ENCODE data around the gene PFKFB4.

Gene PFKFB4

DNA sequence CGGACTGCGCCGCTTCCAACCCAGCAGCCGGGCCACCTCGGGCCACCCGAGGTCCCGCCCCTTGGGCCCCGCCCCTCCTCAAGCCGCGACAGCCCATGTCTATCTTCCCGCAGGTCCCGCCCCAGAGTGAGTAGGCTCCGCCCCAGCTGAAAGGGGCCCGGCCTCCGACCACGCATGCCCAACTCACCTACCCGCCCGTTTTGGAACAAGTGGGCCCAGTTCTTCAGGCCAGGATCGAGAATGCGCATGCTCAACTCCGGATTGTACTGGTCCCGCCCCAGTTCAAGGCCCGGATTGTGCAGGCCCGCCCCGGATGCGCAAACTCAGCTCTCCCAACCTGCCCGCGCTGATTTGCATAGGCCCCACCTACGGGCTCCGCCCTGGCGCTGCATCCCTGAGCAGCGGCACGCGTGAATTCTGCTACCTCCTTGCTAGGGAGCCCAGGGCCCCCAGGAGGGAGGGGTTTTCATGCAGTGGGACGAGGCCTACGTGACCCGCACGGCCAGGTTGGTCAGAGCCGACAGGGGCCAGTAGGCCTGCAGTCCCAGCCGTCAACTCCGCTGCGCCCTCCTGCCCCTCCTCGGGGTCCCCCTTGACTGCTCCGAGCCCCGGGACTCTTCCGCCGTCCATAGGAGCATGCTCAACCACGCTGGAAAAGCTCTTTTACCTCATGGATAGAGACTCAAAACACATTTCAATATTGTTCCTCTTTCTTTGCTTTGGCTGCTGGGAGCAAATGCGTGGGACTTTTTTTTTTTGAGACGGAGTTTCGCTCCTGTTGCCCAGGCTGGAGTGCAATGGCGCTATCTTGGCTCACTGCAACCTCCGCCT lies at the start of gene PFKFB4:
Gene PFKFB4, minus strand, starts transcription at position 8 of the 831 bp plus-strand sequence. CDS start 26 bp downstream, outside the sequence.
- DNase-seq: peak; percentile 98

DNA sequence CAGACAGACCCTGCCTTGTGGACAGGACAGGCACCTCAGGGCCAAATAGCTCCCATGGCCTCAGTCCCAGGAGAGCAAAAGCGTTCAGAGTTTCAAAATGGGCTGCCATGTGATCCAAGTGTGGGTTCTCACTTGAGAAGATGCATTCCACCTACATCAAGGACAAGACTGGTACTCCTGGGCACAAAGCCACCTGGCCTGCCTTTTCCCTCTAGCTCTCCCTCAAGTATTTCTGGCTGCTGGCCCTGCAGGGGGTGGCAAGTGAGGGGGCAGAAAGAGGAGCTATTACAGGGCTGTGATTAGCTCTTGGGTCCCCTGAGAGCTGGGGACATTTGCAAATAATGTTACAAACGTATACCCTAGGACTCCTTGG lies 45.0 kb upstream of the PFKFB4 start:
- no peak for DNase-seq

DNA sequence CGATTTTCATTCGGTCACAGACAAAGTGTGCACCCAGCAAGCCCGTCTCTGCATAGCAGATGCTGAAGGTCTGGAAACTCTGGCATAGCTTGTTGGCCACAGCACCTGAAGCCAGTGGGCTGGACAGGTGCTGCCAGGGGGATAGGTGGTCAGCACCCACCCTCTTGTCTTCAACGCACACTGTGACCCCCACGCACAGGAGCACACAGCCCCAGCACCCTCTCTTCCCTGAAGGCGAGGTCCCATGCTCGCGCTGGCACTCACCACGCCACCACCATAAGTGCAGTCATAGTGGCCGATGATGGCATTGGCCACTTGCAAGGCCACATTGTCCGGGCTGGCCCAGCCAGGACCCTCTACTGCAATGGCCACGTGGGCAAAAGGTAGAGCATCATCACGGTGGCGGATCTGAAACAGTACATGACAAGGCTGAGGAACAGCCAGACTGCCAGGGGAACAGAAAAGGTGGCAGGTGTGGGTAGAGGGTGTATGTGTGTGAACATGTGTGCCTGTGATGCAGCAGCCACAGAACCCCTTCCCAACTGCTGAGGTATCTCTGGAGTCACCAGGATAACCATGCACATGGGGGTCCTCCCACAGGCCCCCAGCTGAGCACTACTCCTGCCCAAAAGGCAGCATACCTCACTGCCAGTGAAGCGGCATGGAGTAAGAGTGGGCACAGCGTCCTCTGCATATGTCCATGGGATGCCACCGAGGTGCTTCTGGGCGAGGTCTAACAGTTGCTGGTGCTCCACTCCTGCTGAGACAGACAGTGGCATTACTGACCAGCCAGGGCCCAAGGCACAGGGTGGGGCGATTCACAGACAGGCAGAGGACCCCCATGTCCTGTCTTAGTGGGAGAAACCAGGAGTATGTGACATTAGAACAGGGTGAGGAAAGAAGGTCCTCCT lies 44.4 kb upstream of the PFKFB4 start:
- no peak for DNase-seq

DNA sequence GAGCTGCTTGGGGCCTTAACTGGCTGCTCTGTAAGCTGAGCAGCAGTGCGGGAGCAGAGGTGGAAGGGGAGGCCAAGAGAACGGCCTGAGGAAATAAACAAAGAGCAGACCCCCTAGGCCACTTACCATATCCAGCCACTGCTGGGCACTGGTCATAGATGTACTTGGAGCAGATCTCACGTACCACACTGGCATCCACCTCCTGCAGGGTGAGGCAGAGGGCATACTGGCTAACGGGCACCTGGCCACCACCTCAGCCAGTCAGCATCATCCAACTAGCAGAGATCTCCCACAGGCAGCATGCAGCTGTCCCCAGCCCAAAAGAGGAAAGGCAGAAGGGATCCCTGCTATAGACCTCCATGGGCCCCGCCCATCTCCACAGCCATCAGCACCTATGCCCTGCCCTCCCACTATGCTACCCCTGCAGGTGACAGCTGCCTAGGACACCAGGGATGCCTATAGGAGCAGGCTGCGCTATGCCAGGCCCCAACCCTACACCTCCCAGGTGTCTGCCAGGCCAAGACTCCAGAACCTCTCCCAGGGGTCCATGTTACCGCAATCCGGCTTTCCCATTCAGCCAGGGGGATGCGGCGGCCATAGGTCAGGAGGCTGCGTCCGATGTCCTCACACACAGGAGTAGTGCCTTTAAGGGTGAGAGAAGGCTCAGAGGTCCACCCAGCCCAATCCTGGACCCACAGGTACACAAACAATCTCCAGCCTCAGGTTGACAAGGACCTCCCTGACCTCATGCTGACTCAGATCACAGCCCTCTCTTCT lies 43.1 kb upstream of the PFKFB4 start:
- no peak for DNase-seq

DNA sequence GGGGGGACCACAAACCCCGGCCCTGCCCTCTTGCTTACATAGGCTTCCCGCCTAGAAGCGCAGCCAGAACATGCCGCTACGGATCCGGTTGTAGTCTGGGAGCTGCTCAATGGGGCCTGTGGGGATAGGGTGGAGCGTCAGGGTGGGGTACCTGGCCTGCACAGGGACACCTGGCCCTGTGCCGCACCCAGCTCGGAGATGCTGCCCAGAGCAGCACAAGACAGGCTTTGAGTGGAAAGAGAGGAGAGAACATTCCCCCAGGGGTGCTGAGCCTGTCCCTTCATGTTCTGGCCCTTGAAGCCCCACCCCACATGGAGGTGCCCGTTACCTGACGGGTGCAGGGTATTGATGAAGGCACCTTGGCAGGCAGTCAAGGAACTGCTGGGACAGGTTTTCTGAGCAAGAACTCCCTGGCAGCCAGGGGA lies 42.5 kb upstream of the PFKFB4 start:
- no peak for DNase-seq

DNA sequence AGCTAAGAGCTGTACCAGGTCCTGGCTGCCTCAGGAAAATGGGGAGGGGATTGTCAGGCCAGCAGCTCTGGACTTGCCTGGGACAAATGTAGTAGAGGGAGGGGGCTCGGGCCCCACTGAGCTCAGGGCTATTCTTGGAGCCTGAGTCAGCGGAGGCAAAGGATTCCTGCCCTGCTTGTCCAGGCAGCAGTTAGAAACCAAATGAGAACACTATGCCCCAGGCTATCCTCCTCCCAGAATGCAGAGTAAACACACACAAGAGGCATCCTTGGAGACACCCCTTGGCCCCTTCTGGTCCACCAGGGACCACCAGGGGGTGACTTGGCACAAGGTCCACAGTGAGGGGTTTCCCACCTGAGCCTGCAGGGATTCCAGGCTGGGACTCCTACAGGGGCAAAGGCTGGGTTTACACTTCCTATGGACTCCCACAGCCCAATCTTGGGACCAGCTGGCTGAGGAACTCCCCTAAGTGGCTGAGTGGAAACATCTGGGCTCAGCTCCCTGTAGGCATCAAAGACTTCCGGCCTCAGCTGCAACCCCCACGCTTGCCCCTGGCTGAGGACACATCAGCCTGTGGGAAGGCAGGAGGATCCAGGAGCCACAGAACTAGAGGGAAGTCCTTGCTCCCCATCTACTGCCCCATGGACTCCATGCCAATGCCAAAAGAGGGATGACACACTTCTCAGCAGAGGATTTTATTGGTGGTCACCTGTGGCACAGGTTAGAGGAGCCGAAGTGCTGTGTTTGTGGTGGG lies 41.9 kb upstream of the PFKFB4 start:
- no peak for DNase-seq

DNA sequence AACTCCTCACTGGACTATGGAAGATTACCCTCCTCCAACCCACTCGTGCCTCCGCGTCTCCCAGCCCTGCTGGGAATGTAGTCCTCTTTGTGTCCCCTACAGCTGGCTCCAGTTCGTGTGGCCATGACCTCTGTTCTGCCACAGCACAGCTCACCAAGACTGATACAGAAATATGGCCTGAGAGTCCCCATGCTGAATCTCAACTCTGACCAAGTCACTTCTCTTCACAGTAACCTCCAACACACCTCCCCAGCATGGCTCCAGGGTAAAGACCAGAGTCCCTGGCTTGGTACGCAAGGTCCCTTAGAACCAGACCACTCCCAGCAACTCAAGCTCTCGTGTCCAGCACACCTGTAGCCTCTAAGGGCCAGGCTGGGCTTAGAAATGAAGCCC lies 40.8 kb upstream of the PFKFB4 start:
- DNase-seq: no peak

DNA sequence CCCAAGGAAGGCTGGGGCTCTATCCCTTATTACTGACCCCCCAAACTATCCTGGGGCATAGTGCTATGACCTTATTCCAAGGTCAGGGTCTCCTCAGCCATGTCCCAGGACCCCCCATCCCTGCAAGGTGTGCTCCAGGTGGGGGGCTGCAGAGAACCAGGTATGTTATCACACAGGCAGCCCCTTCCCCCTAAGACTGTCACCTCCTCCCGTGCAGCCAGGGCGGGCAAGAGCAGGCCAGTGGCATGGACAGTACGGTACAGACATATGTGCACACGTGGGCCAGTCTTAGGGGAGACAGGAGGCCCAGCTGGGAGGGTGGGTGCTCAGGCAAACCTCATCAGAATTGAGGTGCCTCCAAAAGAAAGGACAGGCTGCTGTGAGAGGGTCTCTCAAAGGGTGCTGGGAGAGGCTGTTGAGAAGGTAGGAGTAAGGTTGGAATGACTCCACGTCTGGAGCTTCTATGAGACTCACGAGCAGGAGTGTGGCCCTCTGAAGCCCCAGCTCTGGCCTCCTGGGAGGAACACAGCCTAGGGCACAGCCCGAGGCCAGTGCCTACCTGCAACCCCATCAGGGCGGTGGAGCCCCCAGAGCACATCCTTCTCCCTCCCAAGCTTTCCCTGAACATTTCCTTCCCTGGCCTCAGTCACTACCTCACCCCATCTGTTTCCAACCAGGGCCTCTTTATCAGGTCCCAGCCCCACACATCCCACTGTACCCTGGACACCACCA lies 40.2 kb upstream of the PFKFB4 start:
- no peak for DNase-seq

DNA sequence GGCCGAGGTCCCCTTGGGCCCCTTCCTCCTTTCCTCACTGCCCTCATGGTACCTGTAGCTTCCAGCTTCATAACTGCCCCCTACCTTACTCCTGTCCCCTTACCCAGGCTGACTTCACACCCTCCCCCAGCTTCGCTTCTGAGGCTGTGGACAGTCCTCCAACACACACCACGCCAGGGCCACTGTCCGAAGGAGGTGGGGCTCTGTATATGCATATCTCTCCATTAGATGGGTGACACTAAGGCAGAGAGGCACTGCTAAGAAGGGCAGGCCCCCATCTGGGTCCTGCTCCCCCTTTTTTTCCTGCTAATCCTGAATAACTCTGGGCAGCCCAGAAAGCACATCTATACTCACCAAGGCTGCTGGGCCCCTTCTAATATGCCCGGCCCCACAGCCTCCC lies 39.6 kb upstream of the PFKFB4 start:
- DNase-seq: no peak

DNA sequence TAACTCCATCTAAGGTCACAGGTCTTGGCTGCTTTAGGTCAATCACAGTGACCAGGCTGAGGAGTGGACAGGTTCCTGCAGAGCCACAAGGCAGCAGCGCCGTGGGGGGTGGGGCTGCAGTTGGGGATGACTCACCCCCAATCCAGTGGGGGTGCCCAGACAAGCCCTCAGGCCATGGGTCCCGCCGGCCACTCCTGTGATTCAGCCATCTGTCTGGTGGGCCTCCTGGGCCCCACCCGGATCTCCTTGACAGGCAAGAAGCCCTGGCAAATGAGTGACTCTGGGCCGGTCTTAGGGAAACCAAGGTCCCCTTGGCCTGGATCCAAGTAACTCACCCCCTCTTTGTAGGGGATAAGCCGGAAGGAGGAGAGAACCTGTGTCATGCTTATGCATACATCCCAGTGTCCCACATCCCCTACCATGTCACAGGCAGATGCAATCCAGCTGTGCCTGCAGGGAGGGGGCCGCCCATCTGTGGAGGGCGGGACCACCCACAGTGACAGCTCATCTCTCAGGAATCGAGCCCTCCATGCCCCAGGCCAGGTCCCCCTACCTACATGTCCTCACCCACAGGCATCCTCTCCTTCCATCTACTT lies 39.0 kb upstream of the PFKFB4 start:
- DNase-seq: no peak

DNA sequence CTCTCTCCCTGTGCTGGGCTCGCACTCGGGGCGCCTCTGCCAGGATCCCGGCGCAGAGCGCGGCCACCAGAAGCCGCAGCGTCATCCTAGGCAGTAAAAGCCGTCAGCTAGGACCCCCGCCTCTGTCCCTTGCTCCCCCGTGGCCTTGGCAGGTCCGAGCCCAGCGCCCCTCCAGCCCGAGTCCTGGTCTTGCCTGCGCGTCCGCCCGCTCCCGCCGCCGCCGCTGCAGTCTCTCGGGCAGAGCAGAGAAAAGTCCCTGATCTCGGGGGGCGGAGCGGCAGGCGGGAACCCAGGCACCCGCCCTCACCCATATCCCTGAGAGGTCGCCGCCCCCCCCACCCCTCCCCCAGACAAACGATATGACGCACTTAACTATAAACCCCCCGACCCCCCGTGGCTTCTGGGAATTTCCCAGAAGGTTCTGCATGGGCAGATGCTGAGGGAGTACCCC lies 38.5 kb upstream of the PFKFB4 start, which contains the start of gene COL7A1:
Gene COL7A1, minus strand, starts transcription at position 255 of the 451 bp plus-strand sequence. Its CDS starts 170 bp downstream, at position 85.
- peak; percentile 19 for DNase-seq

DNA sequence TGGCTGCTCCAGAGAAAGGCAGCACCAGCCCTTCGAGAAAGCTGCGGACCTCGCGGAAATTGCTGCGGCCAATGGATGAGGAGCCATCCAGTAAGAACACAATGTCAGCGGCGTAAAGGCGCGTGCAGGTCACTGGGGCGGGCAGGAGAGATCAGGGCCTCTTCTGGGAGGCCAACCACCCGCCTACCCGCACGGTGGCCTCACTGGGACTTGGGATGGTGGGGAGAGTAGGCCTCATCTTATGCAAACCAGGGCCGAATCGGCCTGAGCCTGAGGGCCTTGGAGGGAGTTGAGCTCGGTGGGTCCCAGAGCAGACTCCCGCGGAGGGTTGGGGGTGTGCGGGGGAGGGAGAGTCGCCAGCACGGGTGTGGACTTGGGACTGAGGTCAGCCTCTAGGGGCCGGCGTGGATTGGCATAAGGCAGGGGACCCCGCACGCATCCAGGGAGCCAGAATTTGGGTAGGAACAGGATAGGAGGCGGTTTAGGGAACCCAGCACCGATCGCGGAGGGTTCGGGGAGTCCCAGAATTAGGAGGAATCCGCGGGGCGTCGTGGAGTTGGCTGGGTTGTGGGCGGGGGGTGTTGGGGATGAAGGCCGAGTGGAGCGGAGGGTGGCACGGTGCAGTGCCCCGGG lies 37.9 kb upstream of the PFKFB4 start:
- no peak for DNase-seq

DNA sequence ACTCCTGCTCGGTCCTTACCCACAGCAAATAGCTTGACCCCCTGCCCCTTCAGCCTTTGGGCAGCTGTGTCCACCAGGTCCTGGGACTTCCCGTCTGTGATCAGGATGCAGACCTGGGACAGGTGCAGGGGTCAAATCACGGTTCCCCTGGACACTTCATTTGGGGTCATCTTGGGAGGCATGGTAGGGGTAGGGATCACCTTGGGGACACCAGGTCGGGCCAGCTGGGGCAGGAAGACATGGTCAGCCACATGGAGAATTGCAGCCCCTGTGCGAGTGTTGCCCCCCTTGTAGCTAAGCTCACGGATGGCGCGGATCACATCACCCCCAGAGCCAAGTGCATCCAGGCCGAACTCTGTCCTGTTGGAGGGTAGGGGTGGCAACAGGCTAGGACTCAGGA lies 36.7 kb upstream of the PFKFB4 start:
- DNase-seq: no peak

DNA sequence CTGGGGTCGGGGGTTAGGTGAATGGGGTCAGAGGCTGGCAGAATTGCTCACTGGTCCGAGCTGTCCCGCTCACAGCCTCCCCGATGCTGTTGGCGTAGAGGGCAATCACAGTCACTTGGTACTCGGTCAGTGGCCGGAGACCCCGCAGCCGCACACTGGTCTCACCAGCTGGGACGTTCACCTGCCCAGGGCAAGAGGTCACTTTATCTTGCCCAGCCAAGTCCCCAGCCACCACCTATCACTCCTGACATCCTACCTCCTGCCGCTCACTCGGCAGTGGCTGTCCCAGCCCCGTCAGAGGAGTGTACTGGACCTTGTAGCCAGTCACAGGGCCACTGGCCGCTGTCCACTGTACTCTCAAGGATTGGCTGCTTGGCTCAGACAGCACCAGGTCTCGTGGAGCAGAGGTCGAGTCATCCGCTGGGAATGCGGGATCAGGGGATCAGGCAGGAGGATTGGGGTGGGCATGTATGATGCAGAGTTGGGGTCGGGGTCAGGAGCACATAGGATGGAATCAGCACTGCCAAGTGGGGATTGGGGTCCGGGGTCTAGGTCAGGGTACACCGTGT lies 36.0 kb upstream of the PFKFB4 start:
- DNase-seq: no peak

DNA sequence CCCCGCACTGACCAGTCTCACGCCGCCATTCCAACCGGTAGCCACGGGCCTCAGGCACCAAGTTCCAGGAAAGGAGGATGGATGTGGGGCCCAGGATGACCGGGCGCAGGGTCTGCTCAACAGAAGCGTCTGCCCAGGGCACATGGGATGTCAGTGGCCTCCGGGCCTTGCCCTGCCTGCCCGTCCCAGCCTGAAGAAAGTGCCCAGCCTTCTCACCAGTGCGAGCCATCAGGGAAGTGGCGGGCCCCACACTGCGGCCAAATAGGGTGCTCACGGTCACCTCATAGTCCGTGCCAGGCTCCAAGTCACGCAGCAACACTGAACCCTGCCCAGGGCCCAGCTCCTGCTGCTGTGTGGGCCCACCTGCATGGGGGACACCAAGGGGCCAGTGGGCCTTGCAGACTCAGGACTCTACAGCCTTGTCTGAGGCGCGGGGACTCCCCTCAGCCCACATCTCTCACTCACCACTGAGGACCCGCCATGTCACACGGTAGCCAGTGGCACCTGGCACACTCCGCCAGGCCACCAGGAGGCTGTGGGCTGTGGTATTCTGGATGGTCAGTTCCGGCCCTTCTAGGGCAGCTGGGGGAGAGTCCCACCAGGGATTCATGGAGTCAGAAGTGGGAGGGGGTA lies 35.4 kb upstream of the PFKFB4 start:
- DNase-seq: no peak

DNA sequence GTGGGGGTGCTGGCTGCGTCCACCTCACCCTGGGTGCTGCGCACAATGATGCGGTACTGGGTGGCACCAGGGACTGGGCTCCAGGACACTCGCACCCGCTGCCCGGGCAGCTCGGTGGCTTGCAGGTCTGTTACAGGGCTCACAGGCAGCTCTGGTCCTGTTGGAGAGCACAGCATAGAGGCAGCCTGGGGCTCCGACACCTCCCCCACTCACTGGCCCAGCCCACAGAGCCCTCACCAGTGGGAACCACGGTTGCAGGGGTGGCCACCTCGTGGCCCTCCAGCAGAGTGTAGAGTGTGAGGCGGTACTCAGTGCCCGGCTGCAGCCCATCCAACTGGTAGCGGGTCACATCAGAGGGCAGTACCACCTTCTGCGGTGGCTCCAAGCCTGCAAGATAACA lies 34.8 kb upstream of the PFKFB4 start:
- no peak for DNase-seq

DNA sequence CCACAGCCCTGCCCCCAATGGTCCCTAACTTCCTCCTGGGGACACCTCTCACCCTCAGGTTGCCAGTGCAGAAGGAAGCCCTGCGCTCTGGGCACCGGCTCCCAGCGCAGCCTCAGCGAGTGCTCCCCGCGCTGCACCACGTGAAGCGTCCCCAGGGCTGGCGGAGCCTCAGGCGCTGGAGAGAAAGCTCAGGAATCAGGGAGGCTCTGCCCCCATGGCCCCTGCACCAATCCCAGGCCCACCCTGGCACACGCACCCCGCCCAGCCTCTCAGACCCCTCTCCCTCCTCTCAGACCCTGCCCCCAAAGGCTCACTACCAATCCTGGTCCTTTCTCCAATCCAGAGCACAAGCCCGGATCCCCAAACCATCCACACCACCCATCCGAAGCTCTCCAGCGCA lies 31.6 kb upstream of the PFKFB4 start:
- no peak for DNase-seq

DNA sequence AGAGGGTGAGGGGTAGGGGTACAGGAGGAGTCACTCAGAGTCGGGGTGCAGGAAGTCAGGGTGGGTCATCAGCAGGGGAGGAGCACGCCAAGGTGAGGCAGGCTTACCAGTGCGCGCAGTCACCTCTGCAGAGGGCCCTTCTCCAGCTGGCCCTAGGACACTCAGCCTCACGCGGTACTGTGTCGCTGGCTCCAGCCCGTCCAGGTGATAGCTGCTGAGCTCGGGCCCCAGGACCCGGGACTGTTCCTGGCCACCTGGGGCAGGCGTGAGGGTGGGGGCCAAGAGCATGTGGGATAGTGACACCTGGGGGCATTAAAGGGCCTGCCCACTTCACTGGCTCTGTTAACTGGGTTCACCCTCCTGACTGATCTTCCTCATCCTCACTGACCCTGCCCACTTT lies 31.1 kb upstream of the PFKFB4 start:
- DNase-seq: no peak

DNA sequence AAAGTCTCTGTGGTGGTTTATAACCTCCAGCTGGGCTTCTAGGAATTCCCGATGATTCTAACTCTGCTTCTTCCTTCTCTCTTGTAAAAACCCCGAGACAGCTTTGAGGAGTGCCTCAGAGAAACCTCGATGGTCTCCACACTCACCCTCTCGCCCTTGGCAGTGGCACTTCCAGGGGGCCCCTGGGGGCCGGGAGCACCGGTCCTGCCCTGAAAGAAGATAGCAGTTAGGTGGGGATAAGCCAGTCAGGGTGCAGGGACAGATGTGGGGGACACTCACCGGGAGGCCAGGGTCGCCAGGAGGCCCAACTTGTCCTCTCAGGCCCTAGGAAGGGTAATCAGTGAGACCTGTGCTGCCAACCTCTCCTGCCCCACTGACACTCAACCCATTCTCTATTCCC lies 28.8 kb upstream of the PFKFB4 start:
- DNase-seq: no peak

DNA sequence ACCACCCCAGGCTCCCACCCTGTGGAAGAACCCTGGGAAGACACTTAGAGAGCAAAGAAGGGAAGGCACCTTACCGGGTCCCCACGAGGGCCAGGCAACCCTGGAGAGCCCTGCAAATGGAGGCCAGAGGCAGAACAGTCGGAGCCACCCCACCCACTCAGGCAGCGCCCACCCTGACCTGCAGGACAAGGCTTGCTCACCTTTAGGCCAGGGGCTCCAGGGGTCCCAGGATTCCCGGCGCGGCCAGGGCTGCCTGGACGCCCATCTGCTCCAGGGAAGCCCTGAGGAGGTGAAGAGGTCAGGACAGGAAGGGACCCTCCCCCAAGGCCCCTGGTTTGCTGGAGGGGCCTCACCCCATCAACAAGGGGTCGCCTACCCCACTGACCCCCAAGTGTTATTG lies 28.2 kb upstream of the PFKFB4 start:
- no peak for DNase-seq

Data from NCI-H146 (cell line).